ENCODE results near the gene BTBD7.

The BTBD7 gene

DNA sequence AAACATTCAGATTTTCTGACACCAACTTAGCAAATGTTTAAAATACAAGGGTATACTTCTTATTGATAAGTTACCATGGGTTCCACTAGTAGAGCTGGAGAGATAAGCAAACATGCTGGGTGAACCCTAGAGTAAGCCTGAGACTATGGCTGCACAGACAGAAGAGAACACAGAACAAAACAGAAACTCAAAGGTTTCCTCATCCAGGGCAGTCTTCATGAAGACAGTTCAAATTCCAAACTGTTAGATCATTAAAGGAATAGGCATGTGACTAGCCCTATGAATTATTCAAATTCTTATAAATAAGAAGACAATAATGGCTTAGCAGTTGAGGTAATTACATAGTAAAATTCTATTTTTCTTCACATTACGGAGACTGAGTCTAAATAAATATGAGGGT, 28.1 kb downstream of the BTBD7 start:
- H3K27me3 Mint-ChIP-seq (ENCODE audit: low read depth, poor library complexity): no peaks in the 10 kb centered on the region
- no peak overlapping the region for H3K4me3 Mint-ChIP-seq
- peaks cover 14% of the 10 kb centered on the region for H3K4me1 Mint-ChIP-seq
- H3K36me3 Mint-ChIP-seq (ENCODE audit: low read depth): peaks cover 9% of the 10 kb centered on the region
- no peak for TF ChIP-seq CTCF (IDR thresholded peaks at IDR 0.05)
- DNase-seq: no peak
- no peaks in the 10 kb centered on the region for H3K9me3 Mint-ChIP-seq
- H3K27ac Mint-ChIP-seq: no peak overlapping the region

GRCh38 chr14:93303659-93304058, 29.2 kb downstream of the BTBD7 start:
- no peak for TF ChIP-seq CTCF (IDR thresholded peaks at IDR 0.05)
- no peak for DNase-seq
- H3K36me3 Mint-ChIP-seq (ENCODE audit: low read depth): peaks cover 8% of the 10 kb centered on the region
- H3K4me1 Mint-ChIP-seq: peaks cover 24% of the 10 kb centered on the region
- H3K27me3 Mint-ChIP-seq (ENCODE audit: low read depth, poor library complexity): no peaks in the 10 kb centered on the region
- H3K27ac Mint-ChIP-seq: no peak overlapping the region
- H3K4me3 Mint-ChIP-seq: no peak overlapping the region
- H3K9me3 Mint-ChIP-seq: no peaks in the 10 kb centered on the region

- no peak for TF ChIP-seq CTCF (IDR thresholded peaks at IDR 0.05)
- Mint-ChIP-seq H3K27ac (peak overlapping the region; percentile 20), H3K4me3 (no peak overlapping the region), H3K36me3 (ENCODE audit: low read depth) (peaks cover 5% of the 10 kb centered on the region), H3K9me3 (no peaks in the 10 kb centered on the region), H3K27me3 (ENCODE audit: low read depth, poor library complexity) (no peaks in the 10 kb centered on the region), H3K4me1 (peaks cover 25% of the 10 kb centered on the region)
- no peak for DNase-seq
These were observed 29.9 kb downstream of the BTBD7 start for GRCh38 chr14:93302688-93303581.

DNA sequence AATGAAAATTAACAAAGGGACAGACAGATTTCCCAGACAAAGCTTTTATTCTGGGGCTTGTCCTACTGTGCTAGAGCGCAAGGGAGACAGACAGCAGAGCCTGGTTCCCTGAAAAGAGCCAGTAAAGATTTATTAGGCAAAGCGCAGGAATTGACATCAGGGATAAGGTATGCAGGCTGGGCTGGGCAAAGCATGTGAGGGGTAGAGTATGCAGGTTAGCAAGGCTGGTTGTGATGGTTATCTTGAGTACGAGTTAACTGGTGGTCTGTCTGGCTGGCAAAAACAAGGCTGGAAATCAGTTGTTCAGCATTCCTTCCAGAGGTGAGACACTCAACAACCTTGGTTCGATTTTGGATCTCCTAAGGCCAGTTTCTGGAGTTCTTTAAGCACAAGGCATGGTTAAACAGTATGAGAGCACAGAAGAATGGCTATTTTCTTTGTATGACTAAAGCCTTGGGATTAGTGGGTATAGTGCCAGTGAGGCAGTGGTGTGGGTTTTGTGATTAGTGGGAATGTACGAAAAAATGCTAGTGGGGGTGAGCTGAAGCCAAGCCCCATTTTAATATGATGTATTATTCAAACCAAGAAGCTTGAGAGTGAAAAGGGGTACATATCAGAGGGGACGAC, 30.9 kb downstream of the BTBD7 start:
- H3K27ac Mint-ChIP-seq: peak overlapping the region; percentile 52
- no peak overlapping the region for H3K4me3 Mint-ChIP-seq
- DNase-seq: no peak
- no peaks in the 10 kb centered on the region for H3K27me3 Mint-ChIP-seq (ENCODE audit: low read depth, poor library complexity)
- H3K9me3 Mint-ChIP-seq: no peaks in the 10 kb centered on the region
- peaks cover 5% of the 10 kb centered on the region for H3K36me3 Mint-ChIP-seq (ENCODE audit: low read depth)
- TF ChIP-seq CTCF (IDR thresholded peaks at IDR 0.05): no peak
- peaks cover 25% of the 10 kb centered on the region for H3K4me1 Mint-ChIP-seq

DNA sequence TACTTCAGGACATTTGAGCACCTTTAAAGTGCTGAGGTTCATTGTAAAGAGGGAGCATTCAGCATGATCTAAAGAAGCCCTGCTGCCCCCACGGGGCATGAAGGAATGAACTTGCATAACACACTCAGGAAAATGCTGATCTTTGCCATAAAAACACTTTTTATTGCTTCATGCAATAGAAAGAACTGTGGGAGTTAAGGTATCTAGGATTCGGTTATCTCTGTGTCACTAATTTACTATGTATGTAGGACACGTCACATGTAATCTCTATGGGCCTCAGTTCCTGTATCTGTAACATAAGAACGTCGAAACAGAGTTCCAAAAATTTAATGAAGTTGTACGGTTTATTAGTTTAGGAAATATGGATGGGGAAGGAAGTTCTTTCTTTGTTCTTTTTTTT, 33.0 kb downstream of the BTBD7 start:
- TF ChIP-seq CTCF (IDR thresholded peaks at IDR 0.05): no peak
- peaks cover 5% of the 10 kb centered on the region for H3K36me3 Mint-ChIP-seq (ENCODE audit: low read depth)
- H3K4me3 Mint-ChIP-seq: no peak overlapping the region
- no peak for DNase-seq
- H3K4me1 Mint-ChIP-seq: peaks cover 25% of the 10 kb centered on the region
- no peaks in the 10 kb centered on the region for H3K9me3 Mint-ChIP-seq
- H3K27ac Mint-ChIP-seq: no peak overlapping the region
- H3K27me3 Mint-ChIP-seq (ENCODE audit: low read depth, poor library complexity): no peaks in the 10 kb centered on the region

All from nephron progenitor cell (in vitro differentiated cells).